GM20000 (cell line): Measurements from ENCODE around the gene LHFPL2.

Experiments used
- DNase-seq: peaks from one replicate; pipeline ENCODE4 v3.0.0; 2012; ENCODE audit warnings: low spot score
- CTCF ChIP-seq: IDR thresholded peaks from 2 replicates; pipeline ENCODE4 v1.5.1; 2012; ENCODE audit warnings: mild to moderate bottlenecking, control low read depth; ENCODE audit errors: extremely low read depth, missing control alignments

The LHFPL2 gene

DNA sequence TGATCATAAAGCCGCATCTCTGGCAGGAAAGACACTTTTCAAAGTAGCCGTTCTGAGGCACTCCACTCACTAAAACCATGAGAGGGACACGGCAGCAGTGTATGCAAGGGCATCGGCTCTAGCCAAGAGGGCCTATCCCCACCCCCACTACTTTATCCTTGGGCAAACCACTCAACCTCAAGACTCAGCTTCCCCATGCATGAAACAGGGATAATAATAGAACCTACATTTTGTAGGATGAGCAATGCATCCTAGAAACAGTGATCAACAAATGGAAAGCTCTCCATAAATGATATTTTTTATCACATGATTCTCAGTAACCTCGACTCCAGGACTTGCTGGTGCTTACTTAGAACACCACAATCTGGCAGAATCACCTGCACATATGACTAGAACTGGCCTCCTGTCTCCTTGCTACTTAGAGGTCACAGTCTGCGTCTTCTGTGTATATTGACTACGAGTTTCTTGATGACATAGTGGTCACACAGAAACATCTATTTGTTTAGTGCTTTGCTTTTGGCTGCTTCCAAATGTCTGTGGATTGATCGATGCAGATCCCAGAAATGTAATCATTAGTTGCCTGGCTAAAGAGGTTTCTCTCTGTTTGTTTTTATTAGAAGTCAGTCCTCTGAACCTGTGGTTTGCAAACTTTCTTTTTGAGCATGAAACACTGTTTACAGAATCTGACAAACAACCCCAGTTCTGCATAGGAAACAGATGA, 102.1 kb downstream of the LHFPL2 start:
- no peak for DNase-seq
- TF ChIP-seq CTCF = no peak

GRCh38 chr5:78545406-78545805, 103.2 kb downstream of the LHFPL2 start:
- no peak for DNase-seq
- TF ChIP-seq CTCF = no peak

- DNase-seq = no peak
- no peak for TF ChIP-seq CTCF
Observed at GRCh38 chr5:78544561-78545201, 103.9 kb downstream of the LHFPL2 start.

GRCh38 chr5:78543916-78544315, 104.7 kb downstream of the LHFPL2 start:
- no peak for TF ChIP-seq CTCF
- DNase-seq = no peak

DNA sequence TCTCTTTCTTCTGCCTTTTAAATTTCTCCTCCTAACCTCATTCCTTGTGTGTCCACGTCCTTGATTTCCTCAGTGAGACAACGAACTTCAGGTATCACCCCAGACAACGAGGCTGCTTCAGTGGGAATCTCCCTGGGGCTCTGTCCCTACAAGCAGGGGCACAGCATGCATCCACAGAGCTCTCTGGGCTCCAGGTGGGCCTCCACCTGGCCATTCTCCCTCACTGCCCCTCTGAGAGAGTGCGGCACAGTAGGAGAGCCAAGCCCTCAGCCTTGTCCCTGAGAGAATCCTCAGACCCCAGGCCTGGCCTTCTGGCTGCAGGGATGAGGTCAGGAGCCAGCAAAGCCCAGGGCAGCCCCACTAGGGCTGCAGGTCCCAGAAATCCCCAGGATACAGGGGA, 105.3 kb downstream of the LHFPL2 start:
- DNase-seq = no peak

DNA sequence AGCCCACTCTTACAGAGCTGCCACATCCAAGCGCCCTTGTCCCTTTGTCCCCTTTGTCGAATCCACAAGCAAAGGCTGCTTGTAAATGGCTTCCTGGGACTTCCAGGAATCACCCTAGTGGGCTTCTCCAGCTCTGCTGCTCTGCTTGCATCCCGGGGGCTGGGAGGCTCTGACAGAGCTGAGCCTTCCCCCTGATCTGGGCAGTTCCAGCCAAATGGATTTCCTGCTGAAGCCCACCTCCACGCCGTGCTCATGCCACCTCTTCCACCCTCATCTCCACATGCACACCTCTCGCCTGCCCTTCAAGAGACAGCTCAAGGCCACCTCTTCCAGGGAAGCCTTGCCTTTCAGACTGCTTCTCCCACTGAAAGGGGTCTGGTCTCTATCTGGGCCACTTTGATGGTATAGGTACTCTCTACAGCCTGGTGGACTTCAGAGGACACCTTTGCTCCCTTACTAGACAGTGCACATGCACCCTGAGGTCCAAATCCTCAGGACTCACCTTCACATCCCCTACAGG, 106.2 kb downstream of the LHFPL2 start:
- DNase-seq = no peak
- no peak for TF ChIP-seq CTCF

More for the DNA sequence above, 105.3 kb downstream of the LHFPL2 start:
- no peak for TF ChIP-seq CTCF

GRCh38 chr5:78541086-78541654, 107.4 kb downstream of the LHFPL2 start:
- no peak for TF ChIP-seq CTCF
- no peak for DNase-seq
